Measurements from ENCODE around the gene ANKRD40.

ANKRD40 gene

DNA sequence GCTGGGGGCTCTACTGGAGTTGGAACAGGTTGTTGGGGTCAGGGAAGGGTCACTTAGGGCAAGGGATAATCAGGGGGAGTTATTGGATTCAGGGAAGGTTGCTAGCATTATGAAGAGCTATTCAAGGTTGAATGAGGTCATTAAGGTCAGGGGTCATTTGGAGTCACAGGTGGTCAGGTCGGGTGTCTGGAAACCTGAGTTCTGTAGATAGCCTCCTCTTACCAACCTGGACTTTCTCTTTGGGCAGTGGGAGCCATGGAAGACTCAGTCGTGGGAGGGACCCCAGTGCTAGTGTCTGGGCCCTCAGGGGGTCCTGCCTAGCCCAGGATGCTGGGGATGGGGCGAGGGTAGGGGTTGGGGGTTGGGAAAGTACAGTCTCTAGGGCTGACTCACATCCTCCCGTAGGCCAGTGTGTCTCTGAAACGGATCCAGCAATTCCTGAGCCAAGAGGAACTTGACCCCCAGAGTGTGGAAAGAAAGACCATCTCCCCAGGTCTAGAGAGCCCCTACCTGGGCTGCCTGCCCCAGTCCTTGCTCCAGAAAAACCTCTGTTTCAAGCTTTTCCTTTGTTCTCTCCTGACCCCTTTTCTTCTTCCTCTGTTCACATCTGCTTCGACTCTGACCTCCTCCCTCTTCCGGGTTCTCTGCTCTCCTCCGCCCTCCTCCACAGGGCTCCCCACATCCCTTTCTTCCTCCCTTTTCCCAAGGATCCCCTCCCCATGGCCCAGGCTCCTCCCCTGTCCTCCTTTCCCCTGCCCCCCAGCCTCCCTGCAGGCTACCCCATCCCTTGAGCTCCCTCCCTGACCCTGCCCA, 39.5 kb downstream of the ANKRD40 start:
- no peak for DNase-seq

DNA sequence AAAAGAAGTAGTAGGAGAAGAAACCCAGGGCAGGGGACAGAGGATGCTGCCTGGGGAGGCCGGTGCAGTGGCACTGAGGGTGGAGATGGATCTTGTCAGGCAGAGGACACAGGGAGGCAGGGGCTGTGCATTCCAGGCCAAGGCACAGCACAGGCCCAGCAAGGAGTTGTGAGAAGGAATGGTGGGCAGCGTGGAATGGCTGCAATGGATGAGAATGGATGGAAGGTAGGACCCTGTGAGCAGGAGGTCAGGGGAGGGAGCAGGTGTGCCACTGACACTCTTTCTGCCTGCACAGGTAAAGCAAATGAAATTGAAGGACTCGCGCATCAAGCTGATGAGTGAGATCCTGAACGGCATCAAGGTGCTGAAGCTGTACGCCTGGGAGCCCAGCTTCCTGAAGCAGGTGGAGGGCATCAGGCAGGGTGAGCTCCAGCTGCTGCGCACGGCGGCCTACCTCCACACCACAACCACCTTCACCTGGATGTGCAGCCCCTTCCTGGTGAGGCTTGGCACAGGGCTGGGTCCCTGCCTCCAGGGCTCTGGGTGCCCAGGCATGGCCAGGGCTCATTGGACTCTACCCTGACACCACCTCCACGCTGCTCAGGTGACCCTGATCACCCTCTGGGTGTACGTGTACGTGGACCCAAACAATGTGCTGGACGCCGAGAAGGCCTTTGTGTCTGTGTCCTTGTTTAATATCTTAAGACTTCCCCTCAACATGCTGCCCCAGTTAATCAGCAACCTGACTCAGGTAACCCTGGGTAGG, 40.3 kb downstream of the ANKRD40 start:
- DNase-seq, result no peak

- DNase-seq, result no peak
These were observed 41.4 kb downstream of the ANKRD40 start for GRCh38 chr17:50666316-50666715.

DNA sequence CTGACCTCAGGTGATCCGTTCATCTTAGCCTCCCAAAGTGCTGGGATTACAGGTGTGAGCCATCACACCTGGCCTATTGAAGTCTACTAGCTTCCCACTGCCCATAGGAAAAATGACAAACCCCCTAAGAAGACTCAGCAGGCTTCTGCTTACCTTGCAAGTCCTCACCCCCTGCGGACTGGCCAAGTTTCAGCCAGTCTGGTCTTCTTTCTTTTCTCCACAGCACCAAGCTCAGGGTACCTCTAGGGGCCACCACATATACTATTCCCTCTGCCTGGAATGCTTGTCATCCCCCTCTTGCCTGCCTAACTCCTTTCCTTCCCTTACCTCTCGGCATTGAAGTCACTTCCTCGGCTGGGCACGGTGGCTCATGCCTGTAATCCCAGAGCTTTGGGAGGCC, 41.9 kb downstream of the ANKRD40 start:
- no peak for DNase-seq

DNA sequence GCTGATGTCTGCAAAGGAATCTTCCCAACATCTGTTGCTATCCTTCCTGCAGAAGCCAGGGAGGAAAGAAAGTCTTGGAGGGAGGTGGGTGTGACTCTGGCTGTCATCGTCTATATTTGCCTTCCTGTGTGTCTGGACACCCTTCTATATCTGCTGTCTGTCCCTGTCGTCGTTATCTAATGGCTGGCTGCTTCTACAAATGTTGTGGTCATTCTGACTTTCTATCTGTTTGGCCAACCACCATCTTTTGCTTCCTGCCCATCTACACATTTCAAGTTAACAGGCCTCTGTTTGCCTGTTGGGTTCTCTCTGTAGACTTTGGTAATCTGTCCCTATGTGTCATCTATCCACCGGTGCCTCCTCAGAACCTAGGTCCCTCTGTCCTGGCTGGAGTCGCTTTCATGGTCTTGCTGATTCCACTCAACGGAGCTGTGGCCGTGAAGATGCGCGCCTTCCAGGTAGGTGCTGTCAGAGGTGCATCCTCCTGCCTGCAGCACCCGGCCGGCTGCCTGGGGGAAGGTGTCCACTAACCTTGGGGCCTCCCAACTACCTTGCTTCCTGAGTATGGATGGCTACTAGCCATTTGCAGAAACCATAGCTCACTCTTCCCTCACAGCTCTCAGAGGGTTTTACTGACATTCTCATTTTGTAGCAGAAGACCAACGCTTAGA, 42.8 kb downstream of the ANKRD40 start:
- no peak for DNase-seq

- DNase-seq, result no peak
These were observed 43.8 kb downstream of the ANKRD40 start for GRCh38 chr17:50663812-50664374.

DNA sequence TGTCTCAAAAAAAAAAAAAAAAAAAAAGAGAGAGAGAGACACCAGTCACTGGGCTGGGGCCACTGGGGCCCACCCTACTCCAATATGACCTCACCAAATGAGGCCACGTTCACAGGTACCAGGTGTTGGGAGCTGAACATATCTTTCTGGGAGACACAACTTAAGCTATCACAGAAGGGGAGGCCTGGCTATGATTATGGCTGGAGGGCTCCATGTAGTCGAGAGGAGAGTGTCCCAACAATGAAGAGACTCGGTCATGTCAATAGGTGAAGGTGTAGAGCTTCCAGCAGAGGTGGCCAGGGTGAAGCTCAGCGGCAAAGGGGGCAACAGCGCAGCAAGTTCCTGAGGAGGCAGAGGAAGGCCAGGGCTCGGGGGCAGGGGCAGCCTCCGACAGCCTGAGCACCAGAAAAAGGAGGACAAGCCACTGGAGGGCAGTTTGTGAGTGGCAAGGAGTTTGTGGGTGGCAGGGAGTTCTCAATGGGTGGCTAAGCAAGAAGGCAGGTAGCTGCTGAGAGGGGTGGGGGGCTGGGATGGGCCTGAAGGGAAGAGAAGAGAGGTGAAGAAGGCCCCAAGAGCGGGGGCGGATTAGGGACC, 45.0 kb downstream of the ANKRD40 start:
- no peak for DNase-seq

- peak; percentile 52 for DNase-seq
These were observed 45.8 kb downstream of the ANKRD40 start for GRCh38 chr17:50661795-50662391.

DNA sequence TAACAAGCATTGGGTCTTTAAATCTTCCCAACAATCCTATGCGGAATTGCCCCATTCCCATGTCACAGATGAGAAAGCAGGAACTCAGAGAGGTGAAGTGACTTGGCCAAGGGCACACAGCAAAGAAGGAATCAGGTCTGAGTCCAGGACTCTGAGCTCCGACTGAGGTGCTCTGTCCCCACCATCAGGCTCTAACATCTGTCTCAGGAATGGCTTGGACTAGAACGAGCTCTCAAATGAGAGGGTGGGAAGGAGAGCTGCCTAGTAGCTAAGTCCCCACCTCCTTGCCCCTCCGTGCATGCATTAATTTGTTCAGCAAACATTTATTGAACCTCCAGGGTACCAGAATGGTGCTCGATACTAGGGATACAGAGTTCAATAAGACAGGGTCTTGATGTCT, 46.4 kb downstream of the ANKRD40 start:
- no peak for DNase-seq

GRCh38 chr17:50660887-50661345, 46.8 kb downstream of the ANKRD40 start:
- no peak for DNase-seq

DNA sequence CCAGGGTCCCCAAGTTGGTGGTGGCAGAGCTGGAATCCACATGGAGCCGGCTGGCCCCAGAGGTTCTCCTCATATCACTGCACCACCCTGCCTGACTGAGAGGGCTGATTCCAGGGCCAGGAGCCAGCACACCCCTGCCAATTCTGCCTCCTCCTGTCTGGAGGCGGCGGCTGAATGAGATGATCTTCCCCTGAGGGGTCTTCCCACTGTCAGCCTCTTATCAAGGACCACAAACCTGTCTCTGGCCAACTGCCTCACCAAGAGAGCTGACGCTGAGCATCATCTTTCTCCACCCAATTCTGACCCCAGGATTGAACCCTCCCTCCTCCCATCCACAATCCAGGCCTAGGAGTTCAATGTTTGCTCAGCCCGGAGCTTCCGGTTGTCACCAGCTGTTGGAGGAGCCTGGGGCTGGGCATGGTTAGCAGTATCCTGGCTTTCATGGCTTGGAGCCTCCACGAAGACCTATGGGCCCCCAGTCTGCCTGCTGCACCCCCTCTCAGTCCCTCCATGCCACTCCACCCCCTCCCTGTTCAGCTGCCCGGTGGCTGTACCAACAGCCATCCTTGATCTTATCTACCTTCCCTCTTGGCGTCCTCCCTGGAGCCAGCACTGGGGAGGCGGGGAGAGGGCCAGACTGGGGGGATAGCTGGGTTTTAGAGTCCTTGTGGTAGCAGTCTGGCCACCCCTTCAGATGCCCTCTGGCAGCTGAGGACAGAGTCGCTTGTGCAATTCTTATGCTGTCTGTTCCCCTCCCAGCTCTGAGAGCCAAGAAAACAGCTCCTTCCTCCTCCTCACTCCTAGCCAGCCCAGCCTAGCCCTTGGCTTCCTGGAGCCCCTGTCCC, 47.5 kb downstream of the ANKRD40 start:
- no peak for DNase-seq

DNA sequence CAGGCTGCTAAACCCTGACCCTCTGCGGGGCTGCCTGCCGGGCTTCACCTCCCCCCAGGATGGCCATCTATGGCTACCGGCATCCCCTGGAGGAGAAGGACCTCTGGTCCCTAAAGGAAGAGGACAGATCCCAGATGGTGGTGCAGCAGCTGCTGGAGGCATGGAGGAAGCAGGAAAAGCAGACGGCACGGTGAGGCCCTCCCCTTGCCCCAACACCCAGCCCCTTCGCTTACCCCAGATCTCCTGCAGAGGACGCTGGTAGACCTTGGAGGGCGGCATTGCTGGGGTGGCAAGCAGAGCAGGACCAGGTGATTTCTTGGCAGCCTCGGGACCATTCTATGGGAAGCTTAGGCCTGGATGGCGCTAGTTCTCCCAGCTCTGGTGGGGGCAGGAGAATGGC, 48.5 kb downstream of the ANKRD40 start:
- DNase-seq, result no peak

GRCh38 chr17:50658616-50659015, 49.1 kb downstream of the ANKRD40 start:
- no peak for DNase-seq

DNA sequence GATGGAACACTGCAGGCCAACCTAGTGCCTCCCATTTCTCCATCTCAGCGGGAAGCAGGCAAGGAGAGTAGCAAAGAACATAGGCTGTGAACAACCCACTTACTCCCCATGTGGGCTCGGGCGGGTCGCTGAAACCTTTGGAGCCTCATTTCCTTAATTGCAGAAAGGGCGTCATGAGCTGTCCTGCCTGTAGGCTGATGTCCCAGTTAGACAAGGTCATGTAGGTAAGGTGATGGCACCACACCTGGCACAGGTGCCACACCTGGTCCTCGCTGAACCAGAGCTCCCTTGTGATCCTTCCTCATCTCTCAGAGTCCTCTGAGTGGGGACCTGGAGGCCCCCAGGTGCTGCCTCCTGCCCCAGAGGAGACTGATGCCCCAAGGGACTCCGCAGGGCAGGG, 50.1 kb downstream of the ANKRD40 start:
- no peak for DNase-seq

DNA sequence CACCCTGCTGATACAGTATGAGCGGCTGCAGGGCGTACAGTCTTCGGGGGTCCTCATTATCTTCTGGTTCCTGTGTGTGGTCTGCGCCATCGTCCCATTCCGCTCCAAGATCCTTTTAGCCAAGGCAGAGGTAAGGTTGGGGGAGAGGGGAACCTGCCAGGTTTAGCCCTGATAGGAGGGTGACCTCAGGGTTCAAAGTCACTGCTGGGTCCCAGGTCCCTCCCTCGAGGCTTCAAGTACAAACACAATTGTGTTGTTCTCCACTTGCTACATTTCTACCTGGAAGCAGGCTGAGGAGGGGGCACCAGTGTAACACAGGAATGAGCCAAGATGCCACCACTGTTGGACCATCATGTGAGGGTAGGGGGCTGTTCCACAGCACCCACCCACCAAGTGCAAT, 50.7 kb downstream of the ANKRD40 start:
- no peak for DNase-seq

GRCh38 chr17:50656509-50656908, 51.2 kb downstream of the ANKRD40 start:
- no peak for DNase-seq

GRCh38 chr17:50653738-50654137, 54.0 kb downstream of the ANKRD40 start:
- no peak for DNase-seq

GRCh38 chr17:50651661-50652060, 56.1 kb downstream of the ANKRD40 start:
- no peak for DNase-seq

GRCh38 chr17:50649042-50649908, 58.4 kb downstream of the ANKRD40 start:
- no peak for DNase-seq

DNA sequence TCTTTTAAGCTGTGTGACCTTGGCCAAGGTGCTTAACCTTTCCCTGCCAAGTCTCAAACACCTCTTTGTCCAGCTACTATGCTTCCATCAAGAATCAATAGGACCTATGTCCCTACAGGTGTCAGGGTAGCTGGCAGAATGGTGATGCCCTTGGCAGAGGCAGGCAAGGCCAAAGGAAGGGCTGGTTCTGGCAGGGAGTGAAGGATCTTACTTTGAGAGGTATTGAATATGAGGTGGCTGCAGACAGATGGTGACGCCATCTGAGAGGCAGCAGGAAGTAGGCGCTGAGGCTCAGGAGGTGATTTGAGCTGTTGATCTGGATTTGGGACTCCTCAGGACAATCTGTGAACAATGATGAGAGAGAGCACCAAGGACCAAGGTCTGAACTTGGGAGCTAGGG, 60.5 kb downstream of the ANKRD40 start:
- no peak for DNase-seq

Data from stimulated activated CD4-positive, alpha-beta T cell treated with anti-CD3 and anti-CD28 coated beads, Interleukin-1b, Interleukin-23, amount 100 ng/mL, for 48 hours (primary cell).